ENCODE results near the gene CYTH1. TPM values are rescaled to one million over a fixed set of nuclear protein-coding genes. Genes with fewer than 3 reads are reported as not detected.

The CYTH1 gene
- polyA plus RNA-seq, 1 experiment: 12.8 TPM

GRCh38 chr17:78805301-78805700 is 23.2 kb upstream of the CYTH1 start:
- Histone ChIP-seq H3K36me3 (ENCODE audit: control insufficient read depth, insufficient read depth, low read length) (peaks cover 33% of the 10 kb centered on the region), H3K27me3 (ENCODE audit: control insufficient read depth, insufficient read depth, low read length) (no peaks in the 10 kb centered on the region), H3K4me3 (ENCODE audit: low read depth, low read length) (no peak overlapping the region)
- CTCF ChIA-PET: no interaction called here
- no peak for DNase-seq (ENCODE audit: low read depth)
- POLR2A ChIA-PET: no interaction called here
- TF ChIP-seq CTCF (IDR thresholded peaks at IDR 0.05; ENCODE audit: insufficient read depth, low read depth, low read length): no peak

GRCh38 chr17:78804777-78805176 is 22.7 kb upstream of the CYTH1 start:
- Histone ChIP-seq H3K4me3 (ENCODE audit: low read depth, low read length) (no peak overlapping the region), H3K36me3 (ENCODE audit: control insufficient read depth, insufficient read depth, low read length) (peaks cover 33% of the 10 kb centered on the region), H3K27me3 (ENCODE audit: control insufficient read depth, insufficient read depth, low read length) (no peaks in the 10 kb centered on the region)
- ChIA-PET CTCF (interaction anchor here (0.9 to 1.0 kb wide), 2 partner anchors 15 to 18 kb away, joined by 3 read pairs; no protein-coding TSS in a partner anchor), POLR2A (interaction anchor here (0.5 kb wide), 1 partner anchor 12 kb away, joined by 12 read pairs; no protein-coding TSS in a partner anchor)
- no peak for TF ChIP-seq CTCF (IDR thresholded peaks at IDR 0.05; ENCODE audit: insufficient read depth, low read depth, low read length)
- DNase-seq (ENCODE audit: low read depth): no peak

GRCh38 chr17:78803186-78803845 is 21.2 kb upstream of the CYTH1 start:
- no peak for TF ChIP-seq CTCF (IDR thresholded peaks at IDR 0.05; ENCODE audit: insufficient read depth, low read depth, low read length)
- ChIA-PET POLR2A (no interaction called here), CTCF (no interaction called here)
- no peak overlapping the region for H3K4me3 ChIP-seq (ENCODE audit: low read depth, low read length)
- H3K27me3 ChIP-seq (ENCODE audit: control insufficient read depth, insufficient read depth, low read length): no peaks in the 10 kb centered on the region
- H3K36me3 ChIP-seq (ENCODE audit: control insufficient read depth, insufficient read depth, low read length): peaks cover 44% of the 10 kb centered on the region
- no peak for DNase-seq (ENCODE audit: low read depth)

GRCh38 chr17:78802459-78802858 is 20.4 kb upstream of the CYTH1 start:
- no peak for DNase-seq (ENCODE audit: low read depth)
- peaks cover 51% of the 10 kb centered on the region for H3K36me3 ChIP-seq (ENCODE audit: control insufficient read depth, insufficient read depth, low read length)

GRCh38 chr17:78802008-78802407 is 19.9 kb upstream of the CYTH1 start:
- no peak overlapping the region for H3K4me3 ChIP-seq (ENCODE audit: low read depth, low read length)
- no peaks in the 10 kb centered on the region for H3K27me3 ChIP-seq (ENCODE audit: control insufficient read depth, insufficient read depth, low read length)
- TF ChIP-seq CTCF (IDR thresholded peaks at IDR 0.05; ENCODE audit: insufficient read depth, low read depth, low read length): no peak
- CTCF ChIA-PET: interaction anchor here (0.7 kb wide), 1 partner anchor 8 kb away, joined by 3 read pairs; no protein-coding TSS in a partner anchor
- DNase-seq (ENCODE audit: low read depth): no peak
- peaks cover 52% of the 10 kb centered on the region for H3K36me3 ChIP-seq (ENCODE audit: control insufficient read depth, insufficient read depth, low read length)
- POLR2A ChIA-PET: no interaction called here

More at GRCh38 chr17:78802459-78802858, 20.4 kb upstream of the CYTH1 start:
- ChIA-PET CTCF (no interaction called here), POLR2A (no interaction called here)
- TF ChIP-seq CTCF (IDR thresholded peaks at IDR 0.05; ENCODE audit: insufficient read depth, low read depth, low read length): no peak
- no peak overlapping the region for H3K4me3 ChIP-seq (ENCODE audit: low read depth, low read length)
- no peaks in the 10 kb centered on the region for H3K27me3 ChIP-seq (ENCODE audit: control insufficient read depth, insufficient read depth, low read length)
